ENCODE results near the gene AKAP5. TPM values are rescaled to one million over a fixed set of nuclear protein-coding genes. Genes with fewer than 3 reads are reported as not detected.

Gene AKAP5
- total RNA-seq, 3 donors from 2014 or later = 0.96 to 1.2 (median 0.98) TPM

DNA sequence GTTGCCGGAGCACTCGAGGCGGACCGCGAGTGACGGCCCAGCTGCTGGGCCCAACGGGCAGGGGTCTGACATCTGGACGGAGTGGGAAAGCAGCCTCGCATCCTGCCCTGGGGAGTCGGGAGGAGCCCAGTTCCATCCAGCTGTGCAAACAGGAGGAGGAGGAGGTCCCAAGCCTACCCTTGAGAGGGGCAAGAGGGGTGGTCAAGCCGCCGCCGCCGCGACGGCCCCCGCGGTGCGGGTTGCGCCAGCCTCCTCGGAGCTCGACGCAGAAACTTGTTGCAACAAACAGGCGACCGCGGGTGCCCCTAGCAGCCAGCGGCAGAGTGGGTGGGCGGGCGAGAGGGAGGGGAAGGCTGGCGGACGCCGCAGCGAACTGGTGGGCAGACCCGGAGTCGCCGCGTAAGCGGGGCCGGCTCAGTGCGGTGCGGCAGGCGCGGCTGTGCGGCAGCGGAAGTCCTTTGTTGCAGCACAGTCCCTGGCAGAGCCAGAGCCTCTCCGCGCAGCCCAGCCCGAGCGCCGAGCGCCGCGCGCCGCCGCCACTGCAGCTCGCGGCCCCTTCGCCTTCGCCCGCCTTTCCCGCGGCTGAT, 39.1 kb downstream of the AKAP5 start, which contains the start of gene ZBTB1:
Gene ZBTB1 (plus strand): TSS at position 461 of the 587 bp plus-strand sequence. CDS start 16,735 bp downstream, outside the sequence.
- Histone ChIP-seq H3K36me3 (no peaks in the 10 kb centered on the region), H3K27me3 (no peaks in the 10 kb centered on the region), H3K9me3 (no peaks in the 10 kb centered on the region), H3K27ac (peak within 1 kb of the TSS; percentile 98 to 99), H3K4me3 (peak within 1 kb of the TSS; percentile 69 to 79 (median 73)), H3K4me1 (peaks cover 0 to 22% of the 10 kb centered on the region in 2 donors)
- peak; percentile 71 to 79 for DNase-seq (ENCODE audit: low spot score in 2 of 2)
- intact Hi-C loops (cut with DNase I; ENCODE audit: low total_unique reads) = loop anchor here (1.0 kb wide), 1 partner anchor 141 kb away; no protein-coding TSS in a partner anchor
- TF ChIP-seq, protein P1, sequence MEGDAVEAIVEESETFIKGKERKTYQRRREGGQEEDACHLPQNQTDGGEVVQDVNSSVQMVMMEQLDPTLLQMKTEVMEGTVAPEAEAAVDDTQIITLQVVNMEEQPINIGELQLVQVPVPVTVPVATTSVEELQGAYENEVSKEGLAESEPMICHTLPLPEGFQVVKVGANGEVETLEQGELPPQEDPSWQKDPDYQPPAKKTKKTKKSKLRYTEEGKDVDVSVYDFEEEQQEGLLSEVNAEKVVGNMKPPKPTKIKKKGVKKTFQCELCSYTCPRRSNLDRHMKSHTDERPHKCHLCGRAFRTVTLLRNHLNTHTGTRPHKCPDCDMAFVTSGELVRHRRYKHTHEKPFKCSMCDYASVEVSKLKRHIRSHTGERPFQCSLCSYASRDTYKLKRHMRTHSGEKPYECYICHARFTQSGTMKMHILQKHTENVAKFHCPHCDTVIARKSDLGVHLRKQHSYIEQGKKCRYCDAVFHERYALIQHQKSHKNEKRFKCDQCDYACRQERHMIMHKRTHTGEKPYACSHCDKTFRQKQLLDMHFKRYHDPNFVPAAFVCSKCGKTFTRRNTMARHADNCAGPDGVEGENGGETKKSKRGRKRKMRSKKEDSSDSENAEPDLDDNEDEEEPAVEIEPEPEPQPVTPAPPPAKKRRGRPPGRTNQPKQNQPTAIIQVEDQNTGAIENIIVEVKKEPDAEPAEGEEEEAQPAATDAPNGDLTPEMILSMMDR (IDR thresholded peaks at IDR 0.05) = no peak
- peak in 2 of 3 donors; percentile 25 to 29 for TF ChIP-seq POLR2AphosphoS5 (IDR thresholded peaks at IDR 0.05)
- peak; percentile 28 for TF ChIP-seq POLR2A (IDR thresholded peaks at IDR 0.05)

DNA sequence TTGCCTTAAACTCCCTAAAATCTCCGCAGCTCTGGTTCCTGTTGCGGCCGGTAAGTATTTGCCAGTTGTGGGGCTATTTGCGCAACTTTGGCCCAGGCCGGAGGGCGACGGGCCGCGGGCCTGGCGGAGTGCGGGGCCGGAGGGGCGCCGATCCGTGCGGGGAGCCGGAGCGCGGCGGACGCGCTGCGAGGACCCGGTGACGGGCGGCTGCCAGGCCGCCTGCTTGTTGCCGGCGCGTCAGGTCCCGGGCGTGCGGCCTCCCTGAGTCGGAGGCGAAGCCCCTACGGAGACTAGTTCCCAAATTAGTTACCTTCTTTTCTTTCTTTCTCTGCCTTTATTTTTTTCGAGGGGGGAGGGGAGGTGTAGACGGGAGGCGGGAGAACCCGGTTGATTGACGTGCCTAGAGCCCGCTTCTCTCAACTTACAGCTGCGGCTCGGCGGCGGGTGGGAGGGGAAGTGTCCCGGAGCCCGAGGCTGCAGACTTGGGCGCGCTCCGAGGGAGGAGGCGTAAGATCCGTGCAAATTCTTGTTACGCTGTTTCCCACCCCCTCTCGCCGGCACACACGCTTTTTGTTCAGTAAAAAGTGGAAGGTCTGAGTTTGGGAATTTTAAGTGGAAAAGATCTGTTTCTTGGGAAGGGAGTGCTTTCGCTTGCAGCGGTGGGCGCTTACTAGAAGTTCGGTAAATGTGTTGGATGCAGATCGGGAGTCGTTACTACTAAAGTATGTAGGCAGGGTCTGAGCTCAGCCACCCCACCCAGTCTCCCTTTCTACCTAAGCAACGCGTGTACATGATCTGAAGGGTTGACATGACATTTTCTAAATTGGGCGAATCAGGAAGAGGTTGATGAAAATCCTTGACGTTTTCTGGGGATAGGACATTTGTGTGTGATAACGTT, 39.8 kb downstream of the AKAP5 start:
- intact Hi-C loops (cut with DNase I; ENCODE audit: low total_unique reads) = loop anchor here (1.0 kb wide), 1 partner anchor 140 kb away; no protein-coding TSS in a partner anchor
- H3K9me3 ChIP-seq = no peaks in the 10 kb centered on the region
- peak overlapping the region; percentile 98 to 99 for H3K27ac ChIP-seq
- no peaks in the 10 kb centered on the region for H3K27me3 ChIP-seq
- peak in 1 of 3 donors; percentile 4 for TF ChIP-seq POLR2AphosphoS5 (IDR thresholded peaks at IDR 0.05)
- TF ChIP-seq POLR2A (IDR thresholded peaks at IDR 0.05) = no peak
- peak overlapping the region; percentile 69 to 79 (median 73) for H3K4me3 ChIP-seq
- no peaks in the 10 kb centered on the region for H3K36me3 ChIP-seq
- DNase-seq (ENCODE audit: low spot score in 2 of 2) = peak; percentile 85 to 86
- H3K4me1 ChIP-seq = peaks cover 0 to 22% of the 10 kb centered on the region in 2 donors

- intact Hi-C loops (cut with DNase I; ENCODE audit: low total_unique reads) = no loop called here
- no peaks in the 10 kb centered on the region for H3K36me3 ChIP-seq
- no peaks in the 10 kb centered on the region for H3K9me3 ChIP-seq
- H3K4me1 ChIP-seq = peaks cover 0 to 16% of the 10 kb centered on the region in 2 donors
- peak overlapping the region in 1 of 2 donors; percentile 98 for H3K27ac ChIP-seq
- H3K4me3 ChIP-seq = peak overlapping the region; percentile 69 to 79 (median 73)
- no peak for DNase-seq (ENCODE audit: low spot score in 2 of 2)
- H3K27me3 ChIP-seq = no peaks in the 10 kb centered on the region
- TF ChIP-seq POLR2AphosphoS5 (IDR thresholded peaks at IDR 0.05) (no peak), POLR2A (IDR thresholded peaks at IDR 0.05) (no peak)
- TF ChIP-seq, protein P1 (IDR thresholded peaks at IDR 0.05) = no peak
Observed at GRCh38 chr14:64506721-64507120, 41.4 kb downstream of the AKAP5 start.

DNA sequence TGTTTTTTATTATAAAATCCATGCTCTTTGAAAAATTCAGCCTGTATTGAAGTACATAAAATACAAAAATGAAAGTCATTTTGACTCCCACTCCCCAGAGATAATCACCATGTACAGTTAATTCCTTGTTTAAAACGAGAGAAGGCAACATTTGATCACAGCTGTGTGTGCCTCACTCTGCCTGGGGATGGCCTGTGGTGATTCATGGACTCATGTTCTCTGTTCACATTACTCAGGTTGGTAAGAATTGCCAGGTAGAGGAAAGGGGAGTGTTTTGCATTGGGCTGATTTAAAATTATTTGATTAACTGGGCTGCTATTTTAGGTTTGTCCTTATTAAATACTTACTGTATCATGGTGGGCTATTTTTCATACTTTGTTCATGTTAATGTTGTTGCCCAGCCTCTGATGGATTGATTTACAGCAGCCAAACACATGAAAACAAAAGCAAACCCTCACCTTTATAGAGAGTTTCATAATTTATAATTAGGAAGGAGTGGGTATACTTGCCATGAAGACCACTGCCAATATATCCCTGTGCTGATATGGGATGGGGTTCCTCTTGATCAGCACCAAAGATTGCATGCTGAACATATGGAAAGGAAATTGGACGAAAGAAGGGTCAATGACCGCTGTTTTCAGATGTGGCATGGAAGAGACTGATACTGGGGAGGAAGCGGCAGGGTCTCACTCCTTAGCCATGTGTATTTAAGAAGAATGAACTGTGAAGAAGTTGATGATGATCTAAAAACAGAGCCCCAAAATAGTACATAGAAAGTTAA, 42.3 kb downstream of the AKAP5 start:
- intact Hi-C loops (cut with DNase I; ENCODE audit: low total_unique reads) = no loop called here
- Histone ChIP-seq H3K4me1 (peaks cover 0 to 8% of the 10 kb centered on the region in 2 donors), H3K27ac (peak overlapping the region in 1 of 2 donors; percentile 98), H3K27me3 (no peaks in the 10 kb centered on the region), H3K4me3 (no peak overlapping the region), H3K36me3 (no peaks in the 10 kb centered on the region), H3K9me3 (no peaks in the 10 kb centered on the region)
- DNase-seq (ENCODE audit: low spot score in 2 of 2) = no peak
- TF ChIP-seq, protein P1 (IDR thresholded peaks at IDR 0.05) = no peak
- TF ChIP-seq POLR2A (IDR thresholded peaks at IDR 0.05) (no peak), POLR2AphosphoS5 (IDR thresholded peaks at IDR 0.05) (no peak)

- no peaks in the 10 kb centered on the region for H3K36me3 ChIP-seq
- DNase-seq (ENCODE audit: low spot score in 2 of 2) = no peak
- no peak overlapping the region for H3K4me3 ChIP-seq
- H3K27ac ChIP-seq = no peak overlapping the region
- no peaks in the 10 kb centered on the region for H3K27me3 ChIP-seq
- no peaks in the 10 kb centered on the region for H3K9me3 ChIP-seq
- intact Hi-C loops (cut with DNase I; ENCODE audit: low total_unique reads) = no loop called here
- H3K4me1 ChIP-seq = peaks cover 0 to 8% of the 10 kb centered on the region in 2 donors
- TF ChIP-seq POLR2A (IDR thresholded peaks at IDR 0.05) (no peak), POLR2AphosphoS5 (IDR thresholded peaks at IDR 0.05) (no peak)
- TF ChIP-seq, protein P1 (IDR thresholded peaks at IDR 0.05) = no peak
Observed at GRCh38 chr14:64508215-64508776, 43.0 kb downstream of the AKAP5 start.
